GM23338 (cell line): ENCODE measurements around the gene PTPN21.

Source experiments
- CREB1 ChIP-seq: fragments of 250-450 bp; sonication (Bioruptor Pico); IDR thresholded peaks from 2 replicates; pipeline ENCODE4 v1.5.0; 2020; ENCODE audit warnings: low read depth, mild to moderate bottlenecking, moderate library complexity
- CTCF ChIP-seq, 2 experiments: fragments of 200-600 bp in 1 of 2; sonication (generic) in 1 of 2; conservative IDR thresholded peaks; 2 replicates each; pipeline versions ENCODE4 v1.5.1 to v1.6.1; 2016 to 2017; ENCODE audit warnings: antibody characterized with exemption in 2 of 2, low read depth in 2 of 2, mild to moderate bottlenecking in 2 of 2, moderate library complexity in 1 of 2
- EZH2 ChIP-seq: fragments of 200-600 bp; sonication (generic); IDR thresholded peaks from one replicate; pipeline ENCODE4 v1.8.0; 2017; ENCODE audit warnings: antibody characterized with exemption, mild to moderate bottlenecking, low read depth; ENCODE audit not compliant: unreplicated experiment
- EZH2phosphoT487 ChIP-seq: fragments of 200-600 bp; sonication (generic); IDR thresholded peaks from one replicate; pipeline ENCODE4 v1.8.1; 2018; ENCODE audit warnings: antibody characterized with exemption; ENCODE audit not compliant: unreplicated experiment
- POLR2AphosphoS5 ChIP-seq: IDR thresholded peaks from 2 replicates; pipeline ENCODE4 v1.6.1; 2016; ENCODE audit warnings: antibody characterized with exemption, low read depth
- TF ChIP-seq, protein P1 (sequence below): IDR thresholded peaks from 2 replicates; pipeline ENCODE4 v1.6.1; 2016; ENCODE audit warnings: antibody characterized with exemption
- TF ChIP-seq, protein P2 (sequence below): IDR thresholded peaks from one replicate; pipeline ENCODE4 v1.6.1; 2018; ENCODE audit warnings: antibody characterized with exemption; ENCODE audit not compliant: unreplicated experiment

- TF ChIP-seq POLR2AphosphoS5 (no peak), CTCF (conservative IDR thresholded peaks at IDR 0.05; ENCODE audit: low read depth in 2 of 2) (no peak), EZH2phosphoT487 (no peak), EZH2 (no peak), CREB1 (CRISPR knock-in tag) (no peak)
- TF ChIP-seq, protein P1, sequence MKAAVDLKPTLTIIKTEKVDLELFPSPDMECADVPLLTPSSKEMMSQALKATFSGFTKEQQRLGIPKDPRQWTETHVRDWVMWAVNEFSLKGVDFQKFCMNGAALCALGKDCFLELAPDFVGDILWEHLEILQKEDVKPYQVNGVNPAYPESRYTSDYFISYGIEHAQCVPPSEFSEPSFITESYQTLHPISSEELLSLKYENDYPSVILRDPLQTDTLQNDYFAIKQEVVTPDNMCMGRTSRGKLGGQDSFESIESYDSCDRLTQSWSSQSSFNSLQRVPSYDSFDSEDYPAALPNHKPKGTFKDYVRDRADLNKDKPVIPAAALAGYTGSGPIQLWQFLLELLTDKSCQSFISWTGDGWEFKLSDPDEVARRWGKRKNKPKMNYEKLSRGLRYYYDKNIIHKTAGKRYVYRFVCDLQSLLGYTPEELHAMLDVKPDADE, result no peak
- TF ChIP-seq, protein P2, sequence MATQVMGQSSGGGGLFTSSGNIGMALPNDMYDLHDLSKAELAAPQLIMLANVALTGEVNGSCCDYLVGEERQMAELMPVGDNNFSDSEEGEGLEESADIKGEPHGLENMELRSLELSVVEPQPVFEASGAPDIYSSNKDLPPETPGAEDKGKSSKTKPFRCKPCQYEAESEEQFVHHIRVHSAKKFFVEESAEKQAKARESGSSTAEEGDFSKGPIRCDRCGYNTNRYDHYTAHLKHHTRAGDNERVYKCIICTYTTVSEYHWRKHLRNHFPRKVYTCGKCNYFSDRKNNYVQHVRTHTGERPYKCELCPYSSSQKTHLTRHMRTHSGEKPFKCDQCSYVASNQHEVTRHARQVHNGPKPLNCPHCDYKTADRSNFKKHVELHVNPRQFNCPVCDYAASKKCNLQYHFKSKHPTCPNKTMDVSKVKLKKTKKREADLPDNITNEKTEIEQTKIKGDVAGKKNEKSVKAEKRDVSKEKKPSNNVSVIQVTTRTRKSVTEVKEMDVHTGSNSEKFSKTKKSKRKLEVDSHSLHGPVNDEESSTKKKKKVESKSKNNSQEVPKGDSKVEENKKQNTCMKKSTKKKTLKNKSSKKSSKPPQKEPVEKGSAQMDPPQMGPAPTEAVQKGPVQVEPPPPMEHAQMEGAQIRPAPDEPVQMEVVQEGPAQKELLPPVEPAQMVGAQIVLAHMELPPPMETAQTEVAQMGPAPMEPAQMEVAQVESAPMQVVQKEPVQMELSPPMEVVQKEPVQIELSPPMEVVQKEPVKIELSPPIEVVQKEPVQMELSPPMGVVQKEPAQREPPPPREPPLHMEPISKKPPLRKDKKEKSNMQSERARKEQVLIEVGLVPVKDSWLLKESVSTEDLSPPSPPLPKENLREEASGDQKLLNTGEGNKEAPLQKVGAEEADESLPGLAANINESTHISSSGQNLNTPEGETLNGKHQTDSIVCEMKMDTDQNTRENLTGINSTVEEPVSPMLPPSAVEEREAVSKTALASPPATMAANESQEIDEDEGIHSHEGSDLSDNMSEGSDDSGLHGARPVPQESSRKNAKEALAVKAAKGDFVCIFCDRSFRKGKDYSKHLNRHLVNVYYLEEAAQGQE, result no peak
These were observed 29.6 kb upstream of the PTPN21 start for GRCh38 chr14:88584451-88584850.
